Measurements from ENCODE around the gene LRRC30. TPM values are rescaled to one million over a fixed set of nuclear protein-coding genes. Genes with fewer than 3 reads are reported as not detected.
A peak's percentile ranks its signal among the peaks of the same experiment; 100 is the strongest.

The LRRC30 gene
- total RNA-seq, 1 experiment from 2014 or later = not detected

DNA sequence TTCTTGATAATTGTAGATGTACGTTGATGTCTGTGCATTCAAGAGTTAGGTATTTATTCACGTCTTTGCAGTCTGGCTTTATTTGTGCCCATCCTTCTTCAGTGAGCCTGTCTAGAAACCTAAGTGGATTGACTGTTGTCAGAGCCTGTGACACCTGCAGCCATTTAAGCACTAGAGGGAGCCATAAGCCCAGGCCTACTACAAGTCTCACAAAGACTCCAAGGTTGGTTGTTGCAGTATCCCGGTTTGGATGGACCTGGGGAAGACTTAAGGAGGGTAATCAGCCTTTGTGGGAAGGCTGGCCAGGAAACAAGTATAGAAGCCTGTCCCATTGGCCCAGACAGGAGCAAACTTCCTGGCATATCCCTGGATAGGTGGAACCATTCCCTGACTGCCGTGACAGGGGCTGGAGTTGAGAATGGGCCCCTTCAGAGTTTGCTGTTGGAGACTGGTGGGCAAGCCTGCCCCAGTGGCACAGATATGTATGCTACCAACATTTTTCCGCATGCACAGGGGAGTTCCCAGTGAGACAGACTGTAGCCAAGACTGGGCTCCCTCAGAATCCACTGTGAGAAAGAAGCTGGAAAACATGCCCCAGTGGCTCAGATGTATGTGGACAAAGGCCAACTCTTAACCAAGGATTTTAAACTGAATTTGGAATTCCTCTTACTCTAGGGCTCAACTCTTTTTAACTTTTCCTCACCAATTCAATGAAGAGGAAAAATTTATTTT is 9.3 kb upstream of the LRRC30 start:
- no peaks in the 10 kb centered on the region for H3K9me2 ChIP-seq (ENCODE audit: insufficient read depth)
- no peaks in the 10 kb centered on the region for H3K4me1 ChIP-seq (ENCODE audit: control insufficient read depth in 1 of 2, insufficient read depth in 2 of 2, low read length in 2 of 2)
- peaks cover 0 to 4% of the 10 kb centered on the region in 2 experiments; a peak in 1 of 4 replicates for H3K9me3 ChIP-seq (ENCODE audit: control insufficient read depth in 1 of 2, insufficient read depth in 1 of 2, low read depth in 1 of 2, low read length in 2 of 2)
- POLR2A ChIA-PET = no interaction called here
- no peaks in the 10 kb centered on the region for H3K79me2 ChIP-seq (ENCODE audit: insufficient read depth, low read length)
- no peak overlapping the region for H3K27ac ChIP-seq (ENCODE audit: low read depth, low read length)
- H2AFZ ChIP-seq (ENCODE audit: low read depth, low read length, poor library complexity, severe bottlenecking) = no peak overlapping the region
- no peaks in the 10 kb centered on the region for H3K36me3 ChIP-seq (ENCODE audit: control insufficient read depth in 1 of 2, insufficient read depth in 2 of 2, low read length in 2 of 2)
- intact Hi-C loops (cut with micrococcal nuclease) = no loop called here
- H3K9ac ChIP-seq (ENCODE audit: low read length) = no peak overlapping the region
- peak; percentile 16 for DNase-seq (ENCODE audit: low read depth, low spot score)
- no peak for TF ChIP-seq SP1 (IDR thresholded peaks at IDR 0.05; ENCODE audit: low read depth)
- TF ChIP-seq, protein P1, sequence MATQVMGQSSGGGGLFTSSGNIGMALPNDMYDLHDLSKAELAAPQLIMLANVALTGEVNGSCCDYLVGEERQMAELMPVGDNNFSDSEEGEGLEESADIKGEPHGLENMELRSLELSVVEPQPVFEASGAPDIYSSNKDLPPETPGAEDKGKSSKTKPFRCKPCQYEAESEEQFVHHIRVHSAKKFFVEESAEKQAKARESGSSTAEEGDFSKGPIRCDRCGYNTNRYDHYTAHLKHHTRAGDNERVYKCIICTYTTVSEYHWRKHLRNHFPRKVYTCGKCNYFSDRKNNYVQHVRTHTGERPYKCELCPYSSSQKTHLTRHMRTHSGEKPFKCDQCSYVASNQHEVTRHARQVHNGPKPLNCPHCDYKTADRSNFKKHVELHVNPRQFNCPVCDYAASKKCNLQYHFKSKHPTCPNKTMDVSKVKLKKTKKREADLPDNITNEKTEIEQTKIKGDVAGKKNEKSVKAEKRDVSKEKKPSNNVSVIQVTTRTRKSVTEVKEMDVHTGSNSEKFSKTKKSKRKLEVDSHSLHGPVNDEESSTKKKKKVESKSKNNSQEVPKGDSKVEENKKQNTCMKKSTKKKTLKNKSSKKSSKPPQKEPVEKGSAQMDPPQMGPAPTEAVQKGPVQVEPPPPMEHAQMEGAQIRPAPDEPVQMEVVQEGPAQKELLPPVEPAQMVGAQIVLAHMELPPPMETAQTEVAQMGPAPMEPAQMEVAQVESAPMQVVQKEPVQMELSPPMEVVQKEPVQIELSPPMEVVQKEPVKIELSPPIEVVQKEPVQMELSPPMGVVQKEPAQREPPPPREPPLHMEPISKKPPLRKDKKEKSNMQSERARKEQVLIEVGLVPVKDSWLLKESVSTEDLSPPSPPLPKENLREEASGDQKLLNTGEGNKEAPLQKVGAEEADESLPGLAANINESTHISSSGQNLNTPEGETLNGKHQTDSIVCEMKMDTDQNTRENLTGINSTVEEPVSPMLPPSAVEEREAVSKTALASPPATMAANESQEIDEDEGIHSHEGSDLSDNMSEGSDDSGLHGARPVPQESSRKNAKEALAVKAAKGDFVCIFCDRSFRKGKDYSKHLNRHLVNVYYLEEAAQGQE (IDR thresholded peaks at IDR 0.05; ENCODE audit: low read depth) = no peak
- TF ChIP-seq, protein P2, sequence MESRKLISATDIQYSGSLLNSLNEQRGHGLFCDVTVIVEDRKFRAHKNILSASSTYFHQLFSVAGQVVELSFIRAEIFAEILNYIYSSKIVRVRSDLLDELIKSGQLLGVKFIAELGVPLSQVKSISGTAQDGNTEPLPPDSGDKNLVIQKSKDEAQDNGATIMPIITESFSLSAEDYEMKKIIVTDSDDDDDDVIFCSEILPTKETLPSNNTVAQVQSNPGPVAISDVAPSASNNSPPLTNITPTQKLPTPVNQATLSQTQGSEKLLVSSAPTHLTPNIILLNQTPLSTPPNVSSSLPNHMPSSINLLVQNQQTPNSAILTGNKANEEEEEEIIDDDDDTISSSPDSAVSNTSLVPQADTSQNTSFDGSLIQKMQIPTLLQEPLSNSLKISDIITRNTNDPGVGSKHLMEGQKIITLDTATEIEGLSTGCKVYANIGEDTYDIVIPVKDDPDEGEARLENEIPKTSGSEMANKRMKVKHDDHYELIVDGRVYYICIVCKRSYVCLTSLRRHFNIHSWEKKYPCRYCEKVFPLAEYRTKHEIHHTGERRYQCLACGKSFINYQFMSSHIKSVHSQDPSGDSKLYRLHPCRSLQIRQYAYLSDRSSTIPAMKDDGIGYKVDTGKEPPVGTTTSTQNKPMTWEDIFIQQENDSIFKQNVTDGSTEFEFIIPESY (IDR thresholded peaks at IDR 0.05; ENCODE audit: extremely low read depth, insufficient replicate concordance, low read length) = no peak
- TF ChIP-seq CBX3 (IDR thresholded peaks at IDR 0.05; ENCODE audit: low read depth) = no peak
- TF ChIP-seq, protein P3, sequence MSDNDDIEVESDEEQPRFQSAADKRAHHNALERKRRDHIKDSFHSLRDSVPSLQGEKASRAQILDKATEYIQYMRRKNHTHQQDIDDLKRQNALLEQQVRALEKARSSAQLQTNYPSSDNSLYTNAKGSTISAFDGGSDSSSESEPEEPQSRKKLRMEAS (IDR thresholded peaks at IDR 0.05) = no peak
- no peak for TF ChIP-seq YY1 (IDR thresholded peaks at IDR 0.05; ENCODE audit: extremely low read depth, insufficient replicate concordance, low read depth, low read length)
- TF ChIP-seq JUND (IDR thresholded peaks at IDR 0.05) = no peak
- TF ChIP-seq, protein P4, sequence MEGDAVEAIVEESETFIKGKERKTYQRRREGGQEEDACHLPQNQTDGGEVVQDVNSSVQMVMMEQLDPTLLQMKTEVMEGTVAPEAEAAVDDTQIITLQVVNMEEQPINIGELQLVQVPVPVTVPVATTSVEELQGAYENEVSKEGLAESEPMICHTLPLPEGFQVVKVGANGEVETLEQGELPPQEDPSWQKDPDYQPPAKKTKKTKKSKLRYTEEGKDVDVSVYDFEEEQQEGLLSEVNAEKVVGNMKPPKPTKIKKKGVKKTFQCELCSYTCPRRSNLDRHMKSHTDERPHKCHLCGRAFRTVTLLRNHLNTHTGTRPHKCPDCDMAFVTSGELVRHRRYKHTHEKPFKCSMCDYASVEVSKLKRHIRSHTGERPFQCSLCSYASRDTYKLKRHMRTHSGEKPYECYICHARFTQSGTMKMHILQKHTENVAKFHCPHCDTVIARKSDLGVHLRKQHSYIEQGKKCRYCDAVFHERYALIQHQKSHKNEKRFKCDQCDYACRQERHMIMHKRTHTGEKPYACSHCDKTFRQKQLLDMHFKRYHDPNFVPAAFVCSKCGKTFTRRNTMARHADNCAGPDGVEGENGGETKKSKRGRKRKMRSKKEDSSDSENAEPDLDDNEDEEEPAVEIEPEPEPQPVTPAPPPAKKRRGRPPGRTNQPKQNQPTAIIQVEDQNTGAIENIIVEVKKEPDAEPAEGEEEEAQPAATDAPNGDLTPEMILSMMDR (IDR thresholded peaks at IDR 0.05 in 2 of 3, conservative IDR thresholded peaks at IDR 0.05 in 1 of 3; ENCODE audit: borderline replicate concordance in 1 of 3, insufficient read depth in 1 of 3, low read depth in 2 of 3, low read length in 2 of 3) = peak in 2 of 3 experiments; percentile 47; a peak in 4 of 6 replicates
- no peak for TF ChIP-seq SRF (IDR thresholded peaks at IDR 0.05; ENCODE audit: low read depth)
- no peak for TF ChIP-seq SIN3A (IDR thresholded peaks at IDR 0.05; ENCODE audit: low read depth)
- TF ChIP-seq RAD21 (IDR thresholded peaks at IDR 0.05; ENCODE audit: low read depth) = peak; percentile 32; the same call in 1 of the 2 replicates
- TF ChIP-seq, protein P5, sequence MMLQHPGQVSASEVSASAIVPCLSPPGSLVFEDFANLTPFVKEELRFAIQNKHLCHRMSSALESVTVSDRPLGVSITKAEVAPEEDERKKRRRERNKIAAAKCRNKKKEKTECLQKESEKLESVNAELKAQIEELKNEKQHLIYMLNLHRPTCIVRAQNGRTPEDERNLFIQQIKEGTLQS (IDR thresholded peaks at IDR 0.05) = no peak
- no peak for TF ChIP-seq CEBPB (IDR thresholded peaks at IDR 0.05; ENCODE audit: low read depth)
- no peak for TF ChIP-seq POLR2A (IDR thresholded peaks at IDR 0.05; ENCODE audit: borderline replicate concordance, extremely low read depth, insufficient read depth, insufficient read length)
- TF ChIP-seq EZH2 (IDR thresholded peaks at IDR 0.05) = no peak
- TF ChIP-seq TCF7L2 (IDR thresholded peaks at IDR 0.05; ENCODE audit: borderline replicate concordance, extremely low read depth, insufficient read depth, insufficient read length) = no peak
- no peak for TF ChIP-seq EGR1 (IDR thresholded peaks at IDR 0.05; ENCODE audit: low read depth)
- no peak for TF ChIP-seq POLR2AphosphoS5 (IDR thresholded peaks at IDR 0.05; ENCODE audit: low read depth, low read length)
- ATAC-seq = peak; percentile 49; the same call in 1 of the 2 replicates
- RAD21 ChIA-PET (ENCODE audit: low non-redundant PET in 1 of 2, low total read pairs in 2 of 2, uncharacterized antibody in 2 of 2, unreplicated experiment in 2 of 2) = no interaction called here
- no peak overlapping the region for H3K4me3 ChIP-seq (replicated peaks in 1 of 2; ENCODE audit: low read depth in 1 of 2, low read length in 2 of 2)
- no peaks in the 10 kb centered on the region for H4K20me1 ChIP-seq (ENCODE audit: insufficient read depth)
- H3K27me3 ChIP-seq (ENCODE audit: insufficient read depth, low read length) = no peaks in the 10 kb centered on the region
- BruUV-seq (replicated peaks) = no TSS peak
- H3K4me2 ChIP-seq (ENCODE audit: low read length) = no peak overlapping the region
- CTCF ChIA-PET = no interaction called here

Measured in HCT116 (cell line).